ENCODE measurements around the gene DTNA.

DNA sequence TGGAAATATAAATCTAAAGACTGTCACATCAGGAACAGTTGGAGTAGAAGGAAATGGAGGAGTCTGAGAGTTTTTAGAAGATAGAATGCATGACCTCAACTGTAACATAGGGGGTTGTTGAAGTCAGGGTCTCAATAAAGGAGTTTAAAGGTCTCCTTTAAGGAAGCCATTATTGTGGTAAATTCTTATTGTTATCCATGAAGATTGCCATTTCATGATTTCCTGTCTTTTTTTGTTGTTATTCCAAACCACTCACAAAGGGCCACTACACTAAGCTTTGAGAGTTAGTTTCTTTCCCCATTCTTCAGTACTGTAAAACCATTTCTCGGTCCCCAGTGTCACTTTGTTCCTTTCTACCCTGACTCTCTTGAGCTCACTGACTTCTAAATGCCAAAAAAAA is 134.0 kb downstream of the DTNA start:
- TF ChIP-seq, protein P1, sequence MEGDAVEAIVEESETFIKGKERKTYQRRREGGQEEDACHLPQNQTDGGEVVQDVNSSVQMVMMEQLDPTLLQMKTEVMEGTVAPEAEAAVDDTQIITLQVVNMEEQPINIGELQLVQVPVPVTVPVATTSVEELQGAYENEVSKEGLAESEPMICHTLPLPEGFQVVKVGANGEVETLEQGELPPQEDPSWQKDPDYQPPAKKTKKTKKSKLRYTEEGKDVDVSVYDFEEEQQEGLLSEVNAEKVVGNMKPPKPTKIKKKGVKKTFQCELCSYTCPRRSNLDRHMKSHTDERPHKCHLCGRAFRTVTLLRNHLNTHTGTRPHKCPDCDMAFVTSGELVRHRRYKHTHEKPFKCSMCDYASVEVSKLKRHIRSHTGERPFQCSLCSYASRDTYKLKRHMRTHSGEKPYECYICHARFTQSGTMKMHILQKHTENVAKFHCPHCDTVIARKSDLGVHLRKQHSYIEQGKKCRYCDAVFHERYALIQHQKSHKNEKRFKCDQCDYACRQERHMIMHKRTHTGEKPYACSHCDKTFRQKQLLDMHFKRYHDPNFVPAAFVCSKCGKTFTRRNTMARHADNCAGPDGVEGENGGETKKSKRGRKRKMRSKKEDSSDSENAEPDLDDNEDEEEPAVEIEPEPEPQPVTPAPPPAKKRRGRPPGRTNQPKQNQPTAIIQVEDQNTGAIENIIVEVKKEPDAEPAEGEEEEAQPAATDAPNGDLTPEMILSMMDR (IDR thresholded peaks at IDR 0.05) = no peak
- TF ChIP-seq POLR2A (IDR thresholded peaks at IDR 0.05) = no peak

Measured in thyroid gland (tissue), 4 donors.